ENCODE results near the gene EDNRB. TPM values are rescaled to one million over a fixed set of nuclear protein-coding genes. Genes with fewer than 3 reads are reported as not detected.

EDNRB gene
- 2.9 and 9.7 TPM in 2 replicates for total RNA-seq

DNA sequence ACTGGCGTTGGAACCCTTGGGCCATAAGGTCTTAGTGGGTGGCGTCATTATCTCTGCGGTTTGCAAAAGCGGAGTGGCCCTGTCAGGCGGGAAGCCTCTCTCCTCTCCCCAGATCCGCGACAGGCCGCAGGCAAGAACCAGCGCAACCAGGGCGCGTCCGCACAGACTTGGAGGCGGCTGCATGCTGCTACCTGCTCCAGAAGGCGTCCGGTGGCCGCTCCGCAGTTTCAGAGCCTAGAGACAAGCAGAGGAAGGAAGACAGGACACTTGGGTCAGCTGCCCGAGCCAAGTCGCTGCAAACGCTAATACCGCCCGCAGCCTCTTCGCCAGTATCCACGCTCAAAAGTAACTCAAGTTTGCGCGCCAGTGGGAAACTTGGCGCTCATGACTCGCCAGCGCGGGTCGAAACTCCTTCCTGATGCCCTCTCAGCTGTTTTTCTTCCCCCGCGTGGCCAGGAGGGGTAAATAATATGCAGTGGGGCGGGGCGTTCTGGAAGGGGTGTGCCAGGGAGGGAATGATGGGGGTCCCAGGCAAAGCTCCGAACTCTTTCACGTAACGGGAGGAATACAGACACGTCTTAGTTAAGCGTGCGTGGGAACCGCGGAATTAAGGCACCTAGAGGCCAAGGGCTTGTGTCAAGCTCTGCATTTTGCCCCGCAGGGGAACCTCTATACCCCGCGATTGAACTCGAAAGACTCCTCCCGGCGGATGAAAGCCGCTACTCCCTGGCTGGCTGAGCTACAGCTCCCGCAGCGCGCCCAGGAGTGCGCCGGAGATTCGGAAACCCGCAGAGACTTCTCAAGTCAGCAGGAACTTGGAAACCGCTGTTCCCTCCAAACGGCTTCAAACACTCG, at the start of gene EDNRB:
Gene EDNRB (minus strand): TSS at position 441 of the 855 bp plus-strand sequence. CDS start 258 bp downstream, at position 183.

Other genes starting within 250 kb of the EDNRB start
- gene SLAIN1, start 221.1 kb downstream of the EDNRB start, total RNA-seq: 1.1 and 1.4 TPM in 2 replicates

Measured in uterine smooth muscle cell (primary cell).